Lower leg skin (tissue), 3 donors: ENCODE measurements around the gene ADGRL3.

Source experiments
- CTCF ChIP-seq, 3 donors: fragments of 450-650 bp; IDR thresholded peaks; one replicate each; pipeline ENCODE4 v1.5.1; 2016; ENCODE audit warnings: antibody characterized with exemption in 3 of 3, mild to moderate bottlenecking in 3 of 3, moderate library complexity in 2 of 3
- POLR2A ChIP-seq, 2 donors: fragments of 450-650 bp; IDR thresholded peaks; one replicate each; pipeline ENCODE4 v1.6.1; 2016 to 2017; ENCODE audit warnings: antibody characterized with exemption in 2 of 2, mild to moderate bottlenecking in 1 of 2, moderate library complexity in 1 of 2

GRCh38 chr4:61478340-61478739 lies 278.2 kb downstream of the ADGRL3 start:
- TF ChIP-seq CTCF (IDR thresholded peaks at IDR 0.05) (no peak), POLR2A (IDR thresholded peaks at IDR 0.05) (no peak)
